Measurements from ENCODE around the gene PRAC1. TPM values are rescaled to one million over a fixed set of nuclear protein-coding genes. Genes with fewer than 3 reads are reported as not detected.

Gene PRAC1
- total and polyA plus RNA-seq, 2 donors (not counting 1 experiment from before 2014, with no cell fraction given), result not detected

GRCh38 chr17:48751733-48752398 is 29.5 kb upstream of the PRAC1 start:
- no peaks in the 10 kb centered on the region for H3K9me3 Mint-ChIP-seq (ENCODE audit: insufficient read depth)
- H3K27me3 Mint-ChIP-seq, result peaks cover 77% of the 10 kb centered on the region

More at GRCh38 chr17:48751733-48752398, 29.5 kb upstream of the PRAC1 start:
- Histone ChIP-seq H3K9me3 (ENCODE audit: control extremely low read depth in 1 of 3, control insufficient read depth in 2 of 3, insufficient read depth in 1 of 3, low read length in 2 of 3) (peaks cover 0 to 54% (median 6%) of the 10 kb centered on the region in 3 donors), H3K79me2 (ENCODE audit: control insufficient read depth, insufficient read depth, low read length) (no peaks in the 10 kb centered on the region), H3K4me3 (ENCODE audit: control extremely low read depth in 1 of 5, extremely low read depth in 1 of 5, insufficient read depth in 1 of 5, low read depth in 2 of 5, low read length in 4 of 5) (no peak overlapping the region), H3K27ac (ENCODE audit: low read length in 2 of 2) (no peak overlapping the region), H3K27me3 (replicated peaks in 1 of 4; ENCODE audit: control extremely low read depth in 1 of 4, control insufficient read depth in 3 of 4, insufficient read depth in 4 of 4, low read length in 3 of 4) (peaks cover 0 to 98% (median 84%) of the 10 kb centered on the region in 4 experiments), H3K4me2 (replicated peaks; ENCODE audit: low read depth, low read length, poor library complexity, severe bottlenecking) (no peak overlapping the region), H2AFZ (ENCODE audit: insufficient read depth, low read depth, low read length, poor library complexity, severe bottlenecking) (no peak overlapping the region), H3K36me3 (replicated peaks in 1 of 2; ENCODE audit: control extremely low read depth in 1 of 2, control insufficient read depth in 1 of 2, extremely low read depth in 1 of 2, insufficient read depth in 2 of 2, low read length in 1 of 2) (no peaks in the 10 kb centered on the region), H4K20me1 (ENCODE audit: control insufficient read depth, insufficient read depth, low read length, poor library complexity, severe bottlenecking) (no peaks in the 10 kb centered on the region), H3K4me1 (ENCODE audit: control insufficient read depth in 2 of 2, insufficient read depth in 2 of 2, low read length in 2 of 2) (peaks cover 15 to 60% of the 10 kb centered on the region in 2 donors), H3K9ac (ENCODE audit: low read length) (no peak overlapping the region)
- POLR2A ChIA-PET, result no interaction called here
- CTCF ChIA-PET, result interaction anchor here (0.7 to 1.8 kb wide), 6 partner anchors 17 to 136 kb away, joined by 3 to 5 read pairs (median 3); no protein-coding TSS in a partner anchor
- WGBS (ENCODE audit: insufficient coverage), result 10% methylated on average over 11 of the region's 13 CpGs
- ATAC-seq (ENCODE audit: low read depth) (no peak), DNase-seq (no peak)
- Mint-ChIP-seq H3K27ac (no peak overlapping the region), H3K4me1 (peaks cover 18% of the 10 kb centered on the region), H3K4me3 (no peak overlapping the region)
- intact Hi-C loops (cut with micrococcal nuclease), result no loop called here
- TF ChIP-seq EZH2 (IDR thresholded peaks at IDR 0.05; ENCODE audit: borderline replicate concordance, insufficient read depth, low read depth, low read length, poor library complexity, severe bottlenecking) (peak; percentile 46), CTCF (IDR thresholded peaks at IDR 0.05) (no peak)
